Stimulated activated naive CD8-positive, alpha-beta T cell treated with anti-CD3 and anti-CD28 coated beads, Interleukin-15, Interleukin-2, amounts not matched to agents 100 ng/mL and 50 ng/mL, for 24 hours (primary cell): Measurements from ENCODE around the gene CCZ1B.
"Not testable (repeated sequence)": the region's sequence is repeated elsewhere in the genome, so short reads cannot be mapped to it uniquely, and the experiment has no call there.

ENCODE experiments used
- H3K27ac Mint-ChIP-seq: one replicate; pipeline ENCODE4 v1.8.0; 2021; ENCODE audit warnings: mild to moderate bottlenecking, mixed read lengths
- H3K27me3 Mint-ChIP-seq: one replicate; pipeline ENCODE4 v1.8.0; 2021; ENCODE audit warnings: mixed read lengths
- H3K36me3 Mint-ChIP-seq: one replicate; pipeline ENCODE4 v1.8.0; 2021; ENCODE audit warnings: low read depth, mixed read lengths
- H3K4me1 Mint-ChIP-seq: one replicate; pipeline ENCODE4 v1.8.0; 2021; ENCODE audit warnings: low read depth, mixed read lengths
- H3K4me3 Mint-ChIP-seq: one replicate; pipeline ENCODE4 v1.8.0; 2021; ENCODE audit warnings: mild to moderate bottlenecking, mixed read lengths
- H3K9me3 Mint-ChIP-seq: one replicate; pipeline ENCODE4 v1.8.0; 2021; ENCODE audit warnings: mixed read lengths

Gene CCZ1B

DNA sequence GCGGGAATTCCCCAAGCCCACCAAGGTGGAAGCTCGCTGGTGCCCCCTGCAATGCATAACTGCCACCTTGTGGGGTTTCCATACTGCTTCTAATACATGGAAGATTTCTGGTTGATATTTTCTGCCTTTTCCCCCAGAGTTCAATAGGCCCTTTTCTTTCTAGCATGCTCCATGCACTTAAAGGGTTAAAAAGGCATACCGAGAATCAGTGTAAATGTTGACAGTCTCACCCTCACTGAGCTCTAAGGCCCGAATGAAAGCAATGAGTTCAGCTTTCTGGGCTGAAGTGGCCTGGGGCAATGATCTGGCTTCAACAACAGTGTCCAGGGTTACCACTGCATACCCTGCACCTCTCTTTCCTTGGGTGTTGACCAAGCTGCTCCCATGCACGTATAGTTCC, 17.0 kb upstream of the CCZ1B start:
- not testable (repeated sequence) for H3K27ac Mint-ChIP-seq, H3K27me3 Mint-ChIP-seq

DNA sequence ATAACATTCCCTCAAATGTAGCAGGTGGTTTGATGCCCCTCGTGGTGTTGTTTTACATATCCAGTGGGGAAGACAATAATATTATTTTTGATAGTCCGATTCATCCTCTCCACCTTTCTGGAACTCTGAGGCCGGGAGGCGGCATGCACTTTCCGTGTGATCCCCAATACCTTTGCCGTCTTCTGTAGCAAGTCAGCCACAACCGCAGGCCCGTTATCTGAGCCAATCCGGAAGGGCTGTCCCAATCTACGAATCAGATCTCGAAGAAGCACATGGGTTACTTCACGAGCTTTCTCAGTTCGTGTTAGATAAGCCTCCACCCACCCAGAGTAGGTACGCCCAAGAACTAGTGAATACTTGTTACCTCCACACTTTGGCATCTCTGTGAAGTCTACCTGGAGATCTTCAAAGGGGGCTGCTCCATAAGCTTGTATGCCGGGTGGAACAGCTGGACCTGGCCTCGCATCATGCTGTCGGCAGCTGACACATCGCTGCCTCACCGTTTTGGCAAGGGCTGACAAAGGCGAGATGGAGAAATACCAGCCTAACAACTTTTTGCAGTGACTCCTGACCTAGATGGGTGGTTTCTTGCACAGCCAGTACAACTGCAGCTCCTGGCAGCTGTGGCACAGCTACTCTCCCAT, 16.3 kb upstream of the CCZ1B start:
- not testable (repeated sequence) for H3K36me3 Mint-ChIP-seq, H3K27me3 Mint-ChIP-seq, H3K4me3 Mint-ChIP-seq, H3K4me1 Mint-ChIP-seq, H3K27ac Mint-ChIP-seq, H3K9me3 Mint-ChIP-seq

More for the DNA sequence above, 17.0 kb upstream of the CCZ1B start:
- not testable (repeated sequence) for H3K4me3 Mint-ChIP-seq, H3K4me1 Mint-ChIP-seq, H3K9me3 Mint-ChIP-seq, H3K36me3 Mint-ChIP-seq

DNA sequence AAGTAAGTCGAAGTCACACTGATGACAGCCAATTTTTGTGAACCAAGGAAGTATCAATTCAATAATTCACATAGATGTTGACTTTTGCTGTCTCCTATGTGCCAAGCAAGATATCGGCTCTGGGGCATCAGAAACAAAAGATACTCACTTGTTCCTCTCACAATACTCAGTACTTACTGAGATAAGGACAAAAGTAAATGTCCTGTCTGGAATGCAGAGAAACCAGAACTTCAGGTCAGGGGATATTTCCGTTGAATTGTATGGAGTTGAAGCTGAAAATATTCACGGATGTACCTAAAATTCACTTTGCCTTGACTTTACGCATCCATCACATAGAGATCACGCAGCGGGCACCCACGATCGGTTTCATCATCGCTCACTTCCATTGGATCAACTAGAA, 11.0 kb upstream of the CCZ1B start:
- not testable (repeated sequence) for H3K4me1 Mint-ChIP-seq, H3K27ac Mint-ChIP-seq, H3K9me3 Mint-ChIP-seq, H3K4me3 Mint-ChIP-seq, H3K36me3 Mint-ChIP-seq
- H3K27me3 Mint-ChIP-seq, result peaks cover 18% of the 10 kb centered on the region

DNA sequence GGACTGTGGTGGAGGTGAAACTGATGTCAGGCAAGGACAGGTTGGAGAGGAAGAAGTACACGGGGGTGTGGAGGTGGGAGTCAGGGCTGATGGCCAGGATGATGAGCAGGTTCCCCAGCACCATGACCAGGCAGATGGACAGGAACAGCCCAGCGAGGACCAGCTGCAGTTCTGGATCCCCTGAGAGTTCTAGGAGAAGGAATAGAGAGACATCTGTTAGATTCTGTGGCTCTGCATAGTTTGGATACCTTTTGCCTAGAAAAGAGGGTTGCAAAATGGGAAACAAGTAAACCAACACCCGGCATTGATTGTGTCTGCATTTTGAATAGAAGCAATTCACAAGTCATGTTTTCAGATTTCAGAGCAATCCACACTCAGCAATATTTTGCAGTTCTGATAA, 9.4 kb upstream of the CCZ1B start:
- H3K4me3 Mint-ChIP-seq, H3K4me1 Mint-ChIP-seq, H3K9me3 Mint-ChIP-seq, H3K27ac Mint-ChIP-seq, H3K36me3 Mint-ChIP-seq: not testable (repeated sequence)
- H3K27me3 Mint-ChIP-seq, result peaks cover 26% of the 10 kb centered on the region

DNA sequence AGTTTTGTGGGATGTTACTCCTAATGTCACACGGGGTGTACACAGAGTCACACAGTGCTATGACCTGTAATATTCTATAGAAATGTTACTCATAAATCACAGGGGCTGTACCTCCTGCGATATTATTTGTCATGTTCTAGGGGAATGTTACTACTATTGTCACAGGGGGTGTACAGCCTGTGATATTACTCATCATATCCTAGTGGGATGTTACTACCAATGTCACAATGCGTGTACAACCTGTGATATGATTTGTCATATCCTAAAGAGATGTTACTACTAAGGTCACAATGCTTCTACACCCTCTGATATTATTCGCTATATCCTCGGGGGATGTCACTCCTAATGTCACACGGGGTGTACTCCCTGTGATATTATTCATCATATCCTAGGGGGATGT, 7.6 kb upstream of the CCZ1B start:
- Mint-ChIP-seq H3K9me3 (no peaks in the 10 kb centered on the region), H3K36me3 (no peaks in the 10 kb centered on the region), H3K4me3 (no peak overlapping the region), H3K27me3 (peaks cover 26% of the 10 kb centered on the region), H3K27ac (no peak overlapping the region), H3K4me1 (no peaks in the 10 kb centered on the region)

DNA sequence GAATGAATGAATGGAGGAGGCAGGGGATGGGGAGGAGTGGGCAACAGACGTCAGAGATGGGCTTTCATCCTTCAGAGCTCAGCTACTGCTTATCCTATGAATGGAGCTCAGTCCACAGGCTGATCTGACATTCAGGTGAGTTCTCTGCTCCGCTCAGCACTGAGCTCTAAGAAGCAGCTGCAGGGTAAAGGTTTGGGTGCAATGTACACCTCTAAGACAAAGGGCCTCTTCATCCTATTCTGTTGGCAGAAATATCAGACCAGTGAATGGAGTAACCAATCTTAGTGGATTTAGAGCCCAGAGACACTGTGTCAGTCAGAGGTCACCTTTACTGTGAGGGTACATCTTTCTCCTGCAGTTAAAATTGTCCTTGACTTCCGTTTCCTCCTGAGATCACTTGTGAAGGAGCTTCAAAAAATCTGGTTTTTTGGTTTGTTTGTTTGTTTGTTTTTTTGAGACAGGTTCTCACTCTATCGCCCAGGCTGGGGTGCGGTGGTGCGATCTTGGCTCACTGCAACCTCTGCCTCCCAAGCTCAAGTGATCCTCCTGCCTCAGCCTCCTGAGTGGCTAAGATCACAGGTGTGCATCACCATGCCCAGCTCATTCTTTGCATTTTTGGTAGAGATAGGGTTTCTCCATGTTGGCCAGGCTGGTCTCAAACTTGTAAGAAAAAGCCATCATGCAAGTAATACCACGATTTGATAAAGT, 5.1 kb upstream of the CCZ1B start:
- Mint-ChIP-seq H3K27ac (no peak overlapping the region), H3K36me3 (no peaks in the 10 kb centered on the region), H3K4me1 (peaks cover 1% of the 10 kb centered on the region), H3K4me3 (no peak overlapping the region), H3K27me3 (peaks cover 19% of the 10 kb centered on the region), H3K9me3 (no peaks in the 10 kb centered on the region)

DNA sequence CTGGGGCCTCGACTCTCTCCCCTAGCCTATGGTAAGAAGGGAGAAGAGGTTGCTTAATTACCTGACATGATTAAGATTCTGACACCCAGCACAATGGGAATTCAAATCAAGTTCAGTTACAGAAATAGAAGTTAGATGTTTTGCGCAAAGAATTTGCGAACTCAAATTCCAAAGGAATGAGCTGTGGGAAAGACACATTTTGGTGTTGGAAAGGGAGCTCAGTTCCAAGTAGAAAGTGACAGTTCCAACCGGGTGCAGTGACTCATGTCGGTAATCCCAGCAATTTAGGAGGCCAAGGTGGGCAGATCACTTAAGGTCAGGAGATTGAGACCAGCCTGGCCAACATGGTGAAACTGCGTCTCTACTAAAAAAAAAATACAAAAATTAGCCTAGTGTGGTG, 4.0 kb upstream of the CCZ1B start:
- not testable (repeated sequence) for H3K36me3 Mint-ChIP-seq, H3K27ac Mint-ChIP-seq, H3K9me3 Mint-ChIP-seq, H3K4me1 Mint-ChIP-seq, H3K4me3 Mint-ChIP-seq
- H3K27me3 Mint-ChIP-seq, result peaks cover 18% of the 10 kb centered on the region

DNA sequence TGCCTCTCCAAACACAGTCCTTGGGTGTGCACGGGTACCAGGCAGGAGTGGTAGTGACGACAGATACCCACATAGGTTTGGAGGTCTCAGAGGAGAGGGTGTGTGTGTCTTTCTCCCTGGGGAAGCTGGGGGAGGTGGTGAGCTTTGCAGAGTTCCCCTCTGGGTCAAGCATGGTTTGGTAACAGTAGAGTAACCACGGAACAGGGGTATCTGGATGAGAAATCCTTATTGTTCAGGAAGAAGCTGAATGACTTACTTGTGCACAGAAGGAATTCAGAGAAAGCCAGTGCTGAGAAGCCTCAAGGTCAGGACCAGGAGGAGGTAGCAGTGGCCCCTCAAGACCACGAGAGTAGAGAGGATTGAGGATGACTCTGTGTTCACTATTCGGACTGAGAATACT, 3.5 kb upstream of the CCZ1B start:
- not testable (repeated sequence) for H3K36me3 Mint-ChIP-seq, H3K27ac Mint-ChIP-seq, H3K4me3 Mint-ChIP-seq, H3K4me1 Mint-ChIP-seq, H3K9me3 Mint-ChIP-seq
- peaks cover 13% of the 10 kb centered on the region for H3K27me3 Mint-ChIP-seq

DNA sequence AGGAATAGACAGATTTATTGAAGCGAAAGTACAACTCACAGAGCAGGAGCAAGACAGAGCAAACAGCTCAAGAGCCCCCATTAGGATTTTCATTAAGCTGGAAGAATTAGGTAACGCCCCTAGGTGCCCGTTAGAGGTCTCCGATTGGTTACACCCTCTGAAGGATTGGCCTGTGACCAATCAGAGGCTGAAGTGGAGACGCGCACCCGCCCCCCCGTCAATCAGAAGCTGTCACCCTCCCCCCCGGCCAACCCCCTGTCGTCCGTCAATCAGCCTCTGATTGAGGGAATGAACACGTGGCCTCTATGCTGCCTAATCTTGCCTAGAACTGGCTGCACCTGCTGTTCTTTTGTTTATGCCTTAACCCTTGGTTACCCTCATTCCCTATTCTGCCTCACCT, 1.1 kb upstream of the CCZ1B start:
- not testable (repeated sequence) for H3K27me3 Mint-ChIP-seq, H3K36me3 Mint-ChIP-seq, H3K27ac Mint-ChIP-seq, H3K9me3 Mint-ChIP-seq
- Mint-ChIP-seq H3K4me1 (peaks cover 11% of the 10 kb centered on the region), H3K4me3 (peak overlapping the region; percentile 61)

DNA sequence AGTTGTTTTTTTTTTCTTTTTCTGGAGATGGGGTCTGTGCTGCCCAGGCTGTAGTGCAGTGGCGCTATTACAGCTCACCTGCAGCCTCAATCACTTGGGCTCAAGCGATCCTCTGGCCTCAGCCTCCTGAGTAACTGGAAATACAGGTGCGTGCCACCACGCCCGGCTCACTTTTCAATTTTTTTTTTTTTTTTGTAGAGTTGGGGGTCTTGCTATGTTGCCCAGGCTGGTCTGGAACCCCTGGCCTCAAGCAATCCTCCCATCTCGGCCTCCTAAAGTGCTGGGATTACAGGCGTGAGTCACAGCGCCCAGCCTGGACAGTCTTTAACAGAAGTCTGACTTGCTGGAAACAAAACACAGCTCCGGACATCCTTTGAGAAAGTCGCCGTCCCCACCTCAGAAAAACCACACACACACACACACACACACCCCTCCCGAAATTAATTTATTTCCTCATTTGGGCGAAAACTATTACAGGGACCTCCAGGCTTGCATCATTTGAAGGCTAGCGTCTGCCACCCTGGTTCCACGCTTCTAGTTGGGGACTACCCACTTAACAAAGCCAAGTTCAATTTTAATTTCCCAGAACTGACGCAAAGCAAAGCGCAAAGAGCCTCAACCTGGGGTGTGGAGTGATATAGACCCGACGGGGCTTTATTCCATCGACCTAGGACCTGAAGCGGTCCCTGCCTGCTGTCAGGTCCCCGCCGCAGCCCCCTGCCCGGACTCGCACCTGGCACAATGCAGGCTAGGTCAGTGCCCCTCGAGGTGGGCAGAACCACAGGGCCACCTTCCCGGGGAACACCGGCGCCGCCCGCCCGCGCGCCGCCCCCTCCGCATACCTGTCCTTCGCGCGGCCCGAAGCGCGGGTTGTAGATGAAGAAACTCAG, 594 bp downstream of the CCZ1B start:
- Mint-ChIP-seq H3K36me3 (peaks cover 11% of the 10 kb centered on the region), H3K4me3 (peak overlapping the region; percentile 81), H3K4me1 (peaks cover 11% of the 10 kb centered on the region), H3K27ac (peak overlapping the region; percentile 67)
- not testable (repeated sequence) for H3K27me3 Mint-ChIP-seq, H3K9me3 Mint-ChIP-seq

DNA sequence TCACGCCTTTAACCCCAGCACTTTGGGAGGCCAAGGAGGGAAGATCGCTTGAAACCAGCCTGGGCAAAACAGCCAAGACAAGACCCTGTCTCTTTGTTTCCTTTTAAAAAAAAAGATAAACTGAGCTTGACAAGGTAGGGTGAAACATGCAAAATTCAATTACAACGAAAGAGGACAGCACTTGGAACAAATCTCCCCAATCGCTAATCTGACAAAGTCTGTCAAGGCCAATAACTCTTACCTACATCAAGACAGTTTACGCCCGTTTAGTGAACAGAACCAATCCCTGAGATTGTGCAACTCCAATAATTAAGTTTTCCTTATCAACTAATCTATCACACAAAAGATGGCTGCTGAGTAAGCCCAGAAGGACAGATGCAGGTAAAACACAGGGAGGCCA, 4.5 kb downstream of the CCZ1B start:
- Mint-ChIP-seq H3K4me1 (peaks cover 11% of the 10 kb centered on the region), H3K36me3 (peaks cover 23% of the 10 kb centered on the region)
- H3K27me3 Mint-ChIP-seq, H3K27ac Mint-ChIP-seq, H3K9me3 Mint-ChIP-seq, H3K4me3 Mint-ChIP-seq: not testable (repeated sequence)

DNA sequence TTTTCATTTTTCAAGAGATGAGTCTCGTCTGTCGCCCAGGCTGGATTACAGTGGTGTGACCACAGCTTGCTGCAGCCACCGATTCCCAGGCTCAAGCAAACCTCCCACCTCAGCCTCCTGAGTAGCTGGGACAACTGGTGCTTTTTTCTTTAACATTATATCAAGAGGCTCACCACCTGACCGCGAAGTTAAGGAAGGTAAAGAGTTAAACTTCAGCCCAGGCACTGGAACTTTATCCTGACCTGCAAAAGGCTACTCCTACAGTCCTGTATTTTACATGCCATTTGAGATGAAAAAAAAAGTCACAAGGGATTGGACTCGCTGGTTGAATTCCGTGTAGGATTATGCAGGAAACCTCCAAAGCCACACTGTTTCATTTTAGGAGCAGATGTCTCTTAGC, 10.6 kb downstream of the CCZ1B start:
- H3K27ac Mint-ChIP-seq, H3K9me3 Mint-ChIP-seq, H3K4me1 Mint-ChIP-seq, H3K4me3 Mint-ChIP-seq, H3K27me3 Mint-ChIP-seq: not testable (repeated sequence)
- H3K36me3 Mint-ChIP-seq, result peaks cover 17% of the 10 kb centered on the region

DNA sequence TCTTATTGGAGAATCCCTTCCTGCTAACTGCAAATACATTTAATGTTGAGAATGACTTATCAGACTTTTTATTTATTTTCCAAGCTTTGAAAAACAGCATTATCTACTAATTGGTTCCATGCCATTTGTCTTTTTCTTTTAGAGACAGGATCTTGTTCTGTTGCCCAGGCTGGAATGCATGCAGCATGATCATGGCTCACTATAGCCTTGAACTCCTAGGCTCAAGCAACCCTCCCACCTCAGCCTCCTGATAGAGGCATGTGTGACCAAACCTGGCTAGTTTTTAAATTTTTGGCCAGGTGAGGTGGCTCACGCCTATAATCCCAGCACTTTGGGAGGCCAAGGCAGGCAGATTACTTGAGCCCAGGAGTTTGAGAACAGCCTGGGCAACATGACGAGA, 13.1 kb downstream of the CCZ1B start:
- not testable (repeated sequence) for H3K27ac Mint-ChIP-seq, H3K4me3 Mint-ChIP-seq, H3K27me3 Mint-ChIP-seq, H3K9me3 Mint-ChIP-seq, H3K4me1 Mint-ChIP-seq
- peaks cover 13% of the 10 kb centered on the region for H3K36me3 Mint-ChIP-seq

DNA sequence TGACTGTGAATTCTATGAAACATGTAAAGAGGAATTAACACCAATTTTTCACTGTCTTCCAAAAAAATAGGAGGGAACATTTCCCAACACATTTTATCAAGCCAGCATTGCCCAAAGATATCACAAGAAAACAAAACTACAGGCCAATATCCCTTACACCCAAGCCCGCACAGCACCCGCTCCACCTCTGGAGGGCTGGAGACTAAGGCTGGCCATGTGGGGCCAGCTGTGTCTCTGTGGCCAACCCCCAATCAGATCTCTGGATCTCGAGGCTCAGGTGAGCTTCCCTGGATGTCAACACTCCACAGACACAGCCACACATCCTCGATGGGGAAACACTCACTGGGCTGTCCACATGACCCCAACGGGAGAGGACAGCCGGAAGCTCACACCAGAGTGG, 18.1 kb downstream of the CCZ1B start:
- not testable (repeated sequence) for H3K4me1 Mint-ChIP-seq, H3K36me3 Mint-ChIP-seq, H3K9me3 Mint-ChIP-seq, H3K4me3 Mint-ChIP-seq, H3K27me3 Mint-ChIP-seq, H3K27ac Mint-ChIP-seq

DNA sequence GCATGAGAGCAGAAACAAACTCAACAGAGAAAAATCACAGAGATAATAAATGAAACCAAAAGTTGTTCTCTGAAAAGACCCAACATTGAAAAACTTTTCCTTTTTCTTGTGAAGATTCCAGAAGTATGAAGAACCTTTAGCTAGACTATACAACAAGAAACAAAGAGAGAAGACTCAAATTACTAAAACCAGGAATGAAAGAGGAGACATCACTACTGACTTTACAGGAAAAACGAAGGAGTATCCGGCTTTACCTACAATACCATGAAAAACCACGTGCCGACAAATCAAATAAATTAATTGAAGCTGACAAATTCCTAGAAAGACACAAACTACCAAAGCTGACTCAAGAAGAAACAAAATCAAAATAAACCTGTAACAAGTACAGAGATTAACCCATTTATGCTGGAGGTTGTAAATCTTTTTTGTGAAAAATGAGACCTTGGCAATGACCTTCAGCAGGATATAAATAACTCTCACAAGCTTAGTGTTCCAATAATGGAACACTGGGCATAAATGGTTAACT, 18.6 kb downstream of the CCZ1B start:
- not testable (repeated sequence) for H3K4me1 Mint-ChIP-seq, H3K36me3 Mint-ChIP-seq, H3K27me3 Mint-ChIP-seq, H3K9me3 Mint-ChIP-seq, H3K27ac Mint-ChIP-seq, H3K4me3 Mint-ChIP-seq
